Activated B cell treated with CpG ODN at 0.5 μM for 24 hours (primary cell): ENCODE measurements around the gene UBE4B. TPM values are rescaled to one million over a fixed set of nuclear protein-coding genes. Genes with fewer than 3 reads are reported as not detected.
"Not testable (repeated sequence)": the region's sequence is repeated elsewhere in the genome, so short reads cannot be mapped to it uniquely, and the experiment has no call there.

Source experiments
- ATAC-seq: fragments of 200-7000 bp; cut with Tn5 transposase; one replicate; pipeline ENCODE4 v1.10.0; 2021; ENCODE audit warnings: low read depth, mild to moderate bottlenecking, moderate library complexity
- CTCF ChIA-PET: fragments of 350-600 bp; sonication (Branson Sonifier 250); formaldehyde crosslinking; loops from one replicate; lab custom pipeline; 2021; ENCODE audit warnings: antibody characterized with exemption; lab: Charles Lee
- POLR2A ChIA-PET: fragments of 350-600 bp; sonication (Branson Sonifier 250); formaldehyde crosslinking; loops from one replicate; lab custom pipeline; 2021; ENCODE audit warnings: antibody characterized with exemption; lab: Charles Lee
- DNase-seq: peaks from one replicate; pipeline ENCODE4 v3.0.0; 2022
- H3K27ac Mint-ChIP-seq: one replicate; pipeline ENCODE4 v1.8.0; 2020; ENCODE audit warnings: mixed read lengths
- H3K27me3 Mint-ChIP-seq: one replicate; pipeline ENCODE4 v1.8.0; 2021; ENCODE audit warnings: mixed read lengths
- H3K36me3 Mint-ChIP-seq: one replicate; pipeline ENCODE4 v1.8.0; 2021; ENCODE audit warnings: low read depth, mixed read lengths
- H3K4me1 Mint-ChIP-seq: one replicate; pipeline ENCODE4 v1.8.0; 2021; ENCODE audit warnings: mixed read lengths
- H3K4me3 Mint-ChIP-seq: one replicate; pipeline ENCODE4 v1.8.0; 2020; ENCODE audit warnings: mild to moderate bottlenecking, mixed read lengths
- H3K9me3 Mint-ChIP-seq: one replicate; pipeline ENCODE4 v1.8.0; 2020; ENCODE audit warnings: mixed read lengths
- intact Hi-C: fragments of 100-400 bp; cut with micrococcal nuclease; formaldehyde crosslinking; loops from one replicate; pipeline ENCODE4 v1.15.1; 2024
- total RNA-seq: library from RNA; stranded (reverse); gene quantifications from 2 replicates; pipeline ENCODE4 v1.2.3, GENCODE V29; 2022
- TF ChIP-seq, protein P1 (sequence below): fragments of 200-600 bp; IDR thresholded peaks from one replicate; pipeline ENCODE4 v1.8.0; 2022; ENCODE audit warnings: antibody characterized with exemption, mild to moderate bottlenecking

Gene UBE4B
- total RNA-seq, 1 donor from 2014 or later: 44.7 TPM

DNA sequence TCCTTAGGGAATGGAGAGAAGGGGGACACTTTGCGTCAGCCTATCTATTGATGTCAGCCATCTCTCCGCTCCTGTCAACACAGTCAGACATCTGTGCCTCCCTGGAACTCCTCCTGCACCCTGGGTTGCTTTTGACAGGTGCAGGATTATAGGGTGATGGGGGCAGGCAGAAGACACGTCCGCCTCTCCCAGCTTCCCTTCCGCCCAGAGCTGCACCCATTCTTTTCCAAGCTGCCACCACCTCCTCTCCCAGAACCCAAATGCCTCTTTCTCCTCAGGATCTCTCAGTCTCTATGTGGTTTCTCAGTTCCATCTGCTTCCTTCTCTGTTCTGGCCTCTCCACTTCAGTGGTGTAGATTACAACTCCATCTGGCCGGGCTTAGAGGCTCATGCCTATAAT is 160.5 kb downstream of the UBE4B start:
- no peaks in the 10 kb centered on the region for H3K36me3 Mint-ChIP-seq
- ATAC-seq: no peak
- intact Hi-C loops: no loop called here
- POLR2A ChIA-PET: no interaction called here
- H3K9me3 Mint-ChIP-seq: no peaks in the 10 kb centered on the region
- H3K4me1 Mint-ChIP-seq: peaks cover 5% of the 10 kb centered on the region
- H3K27me3 Mint-ChIP-seq: no peaks in the 10 kb centered on the region
- H3K4me3 Mint-ChIP-seq: no peak overlapping the region
- DNase-seq: no peak
- CTCF ChIA-PET: interaction anchor here (0.9 kb wide), 1 partner anchor 16 kb away, joined by 3 read pairs; no protein-coding TSS in a partner anchor
- TF ChIP-seq, protein P1, sequence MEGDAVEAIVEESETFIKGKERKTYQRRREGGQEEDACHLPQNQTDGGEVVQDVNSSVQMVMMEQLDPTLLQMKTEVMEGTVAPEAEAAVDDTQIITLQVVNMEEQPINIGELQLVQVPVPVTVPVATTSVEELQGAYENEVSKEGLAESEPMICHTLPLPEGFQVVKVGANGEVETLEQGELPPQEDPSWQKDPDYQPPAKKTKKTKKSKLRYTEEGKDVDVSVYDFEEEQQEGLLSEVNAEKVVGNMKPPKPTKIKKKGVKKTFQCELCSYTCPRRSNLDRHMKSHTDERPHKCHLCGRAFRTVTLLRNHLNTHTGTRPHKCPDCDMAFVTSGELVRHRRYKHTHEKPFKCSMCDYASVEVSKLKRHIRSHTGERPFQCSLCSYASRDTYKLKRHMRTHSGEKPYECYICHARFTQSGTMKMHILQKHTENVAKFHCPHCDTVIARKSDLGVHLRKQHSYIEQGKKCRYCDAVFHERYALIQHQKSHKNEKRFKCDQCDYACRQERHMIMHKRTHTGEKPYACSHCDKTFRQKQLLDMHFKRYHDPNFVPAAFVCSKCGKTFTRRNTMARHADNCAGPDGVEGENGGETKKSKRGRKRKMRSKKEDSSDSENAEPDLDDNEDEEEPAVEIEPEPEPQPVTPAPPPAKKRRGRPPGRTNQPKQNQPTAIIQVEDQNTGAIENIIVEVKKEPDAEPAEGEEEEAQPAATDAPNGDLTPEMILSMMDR: no peak
- H3K27ac Mint-ChIP-seq: no peak overlapping the region

DNA sequence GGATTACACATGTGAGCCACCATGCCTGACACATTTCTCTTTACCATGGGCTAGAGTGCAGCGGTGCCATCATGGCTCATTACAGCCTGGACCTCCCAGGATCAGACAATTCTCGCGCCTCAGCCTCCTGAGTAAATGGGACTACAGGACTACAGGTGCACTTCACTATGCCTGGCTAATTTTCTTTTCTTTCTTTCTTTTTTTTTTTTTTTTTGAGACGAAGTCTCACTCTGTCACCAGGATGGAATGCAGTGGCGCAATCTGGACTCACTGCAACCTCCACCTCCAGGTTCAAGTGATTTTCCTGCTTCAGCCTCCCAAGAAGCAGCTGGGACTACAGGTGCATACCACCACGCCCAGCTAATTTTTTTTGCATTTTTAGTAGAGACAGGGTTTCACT is 162.8 kb downstream of the UBE4B start:
- H3K27me3 Mint-ChIP-seq: no peaks in the 10 kb centered on the region
- POLR2A ChIA-PET: interaction anchor here (0.7 kb wide), 2 partner anchors 1524 to 1824 kb away, joined by 5 read pairs; partner anchors contain the start of gene MIIP
- no peak for DNase-seq
- H3K9me3 Mint-ChIP-seq: no peaks in the 10 kb centered on the region
- TF ChIP-seq, protein P1: no peak
- H3K36me3 Mint-ChIP-seq: no peaks in the 10 kb centered on the region
- H3K4me1 Mint-ChIP-seq: no peaks in the 10 kb centered on the region
- H3K27ac Mint-ChIP-seq: no peak overlapping the region
- intact Hi-C loops: no loop called here
- no peak overlapping the region for H3K4me3 Mint-ChIP-seq
- CTCF ChIA-PET: no interaction called here
- no peak for ATAC-seq

DNA sequence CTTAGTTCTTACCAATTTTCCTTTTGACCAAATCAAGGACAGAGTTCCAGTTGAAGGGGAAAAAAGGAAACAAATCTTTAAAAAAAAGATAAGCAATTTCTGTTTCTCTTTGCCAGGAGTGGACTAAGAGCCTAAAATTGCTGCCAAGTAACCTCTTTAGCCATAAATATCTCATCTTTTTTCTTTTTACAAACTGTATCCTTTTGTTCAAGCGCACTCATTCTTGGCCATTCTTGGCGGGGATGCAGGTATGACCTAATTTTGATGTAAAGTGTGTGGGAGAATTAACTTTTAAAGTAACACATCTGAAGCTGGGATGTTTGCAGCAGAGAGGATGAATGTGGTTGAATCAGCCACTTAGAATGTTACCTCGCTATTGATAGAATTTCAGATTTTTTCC is 164.2 kb downstream of the UBE4B start:
- peaks cover 4% of the 10 kb centered on the region for H3K27me3 Mint-ChIP-seq
- POLR2A ChIA-PET: no interaction called here

DNA sequence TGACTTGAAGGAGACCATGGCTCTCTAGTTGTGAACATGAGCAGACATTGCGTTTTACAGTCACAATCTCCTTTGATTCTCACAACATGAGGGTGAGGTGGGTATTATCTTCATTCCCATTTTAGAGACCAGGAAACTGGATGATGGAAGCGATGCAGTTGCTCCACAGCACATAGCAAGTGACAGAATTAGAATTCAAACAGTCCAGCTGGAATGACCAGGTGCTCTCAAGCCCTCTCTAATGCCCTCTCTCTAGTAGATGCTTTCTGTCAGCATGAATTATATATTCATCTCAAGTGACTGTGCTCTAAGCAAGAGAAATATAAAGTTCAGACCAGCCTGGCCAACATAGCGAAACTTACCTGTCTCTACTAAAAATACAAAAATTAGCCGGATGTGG is 167.9 kb downstream of the UBE4B start:
- Mint-ChIP-seq H3K27me3 (peaks cover 8% of the 10 kb centered on the region), H3K27ac (no peak overlapping the region), H3K4me3 (no peak overlapping the region), H3K4me1 (no peaks in the 10 kb centered on the region), H3K9me3 (no peaks in the 10 kb centered on the region), H3K36me3 (no peaks in the 10 kb centered on the region)
- intact Hi-C loops: no loop called here
- DNase-seq: no peak
- ChIA-PET CTCF (interaction anchor here (0.9 kb wide), 1 partner anchor 10 kb away, joined by 4 read pairs; the partner anchor contains the start of gene KIF1B), POLR2A (no interaction called here)
- ATAC-seq: no peak
- TF ChIP-seq, protein P1: no peak

More for the DNA sequence above, 164.2 kb downstream of the UBE4B start:
- DNase-seq: no peak
- CTCF ChIA-PET: no interaction called here
- Mint-ChIP-seq H3K4me1 (no peaks in the 10 kb centered on the region), H3K9me3 (no peaks in the 10 kb centered on the region), H3K27ac (no peak overlapping the region), H3K36me3 (no peaks in the 10 kb centered on the region), H3K4me3 (no peak overlapping the region)
- TF ChIP-seq, protein P1: no peak
- ATAC-seq: no peak
- intact Hi-C loops: no loop called here

DNA sequence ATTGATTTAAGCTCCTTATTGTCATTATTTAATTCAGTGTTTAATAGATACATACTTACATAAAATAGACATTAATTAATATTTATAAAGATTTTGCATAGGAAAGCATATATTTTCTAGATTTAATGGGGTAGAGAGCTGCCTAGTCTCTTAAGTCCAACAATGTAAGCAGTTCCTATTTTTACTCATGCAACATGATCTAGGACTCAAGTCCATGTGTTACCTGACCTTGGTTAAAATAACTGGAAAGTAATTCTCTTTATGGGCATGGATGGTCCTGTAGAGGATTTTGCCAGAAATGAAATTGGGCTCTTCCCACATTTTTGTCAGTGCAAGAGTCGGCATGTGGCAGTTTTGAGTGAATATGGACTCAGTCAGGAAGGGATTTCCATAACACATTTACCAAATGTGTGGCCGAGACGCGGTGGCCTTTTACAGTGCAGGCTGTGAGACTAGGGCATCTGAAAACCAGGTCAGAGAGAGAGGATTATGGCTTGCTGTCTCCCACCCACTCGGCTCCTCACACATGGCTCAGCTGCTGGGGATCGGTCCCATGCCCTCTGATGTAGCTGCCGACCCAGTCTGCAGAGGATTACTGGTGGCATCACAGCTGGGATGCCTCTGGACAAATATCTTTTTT is 171.4 kb downstream of the UBE4B start:
- CTCF ChIA-PET: no interaction called here
- peaks cover 8% of the 10 kb centered on the region for H3K27me3 Mint-ChIP-seq
- TF ChIP-seq, protein P1: no peak
- H3K9me3 Mint-ChIP-seq: no peaks in the 10 kb centered on the region
- POLR2A ChIA-PET: no interaction called here
- ATAC-seq: no peak
- intact Hi-C loops: no loop called here
- no peak for DNase-seq
- H3K4me3 Mint-ChIP-seq: no peak overlapping the region
- no peak overlapping the region for H3K27ac Mint-ChIP-seq
- peaks cover 5% of the 10 kb centered on the region for H3K4me1 Mint-ChIP-seq
- H3K36me3 Mint-ChIP-seq: no peaks in the 10 kb centered on the region

DNA sequence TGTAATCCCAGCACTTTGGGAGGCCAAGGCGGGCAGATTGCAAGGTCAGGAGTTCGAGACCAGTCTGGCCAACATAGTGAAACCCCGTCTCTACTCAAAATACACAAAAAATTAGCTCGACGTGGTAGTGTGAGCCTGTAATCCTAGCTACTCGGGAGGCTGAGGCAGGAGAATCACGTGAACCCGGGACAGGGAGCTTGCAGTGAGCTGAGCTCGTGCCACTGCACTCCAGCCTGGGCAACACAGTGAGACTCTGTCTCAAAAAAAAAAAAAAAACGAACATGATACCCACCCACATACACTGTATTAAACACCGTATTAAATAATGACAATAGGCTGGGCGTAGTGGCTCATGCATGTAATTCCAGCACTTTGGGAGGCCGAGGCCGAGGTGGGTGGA is 172.4 kb downstream of the UBE4B start:
- H3K36me3 Mint-ChIP-seq, CTCF ChIA-PET, DNase-seq, H3K27me3 Mint-ChIP-seq, ATAC-seq, H3K27ac Mint-ChIP-seq, intact Hi-C loops, H3K4me3 Mint-ChIP-seq, H3K9me3 Mint-ChIP-seq: not testable (repeated sequence)
- POLR2A ChIA-PET: interaction anchor here (0.7 kb wide), 1 partner anchor 45 kb away, joined by 7 read pairs; no protein-coding TSS in a partner anchor
- H3K4me1 Mint-ChIP-seq: peaks cover 12% of the 10 kb centered on the region
